Measurements from ENCODE around the gene RNF8. TPM values are rescaled to one million over a fixed set of nuclear protein-coding genes. Genes with fewer than 3 reads are reported as not detected.
"Not testable (repeated sequence)": the region's sequence is repeated elsewhere in the genome, so short reads cannot be mapped to it uniquely, and the experiment has no call there.

The RNF8 gene
- polyA plus RNA-seq, 1 donor: 31.0 TPM

- not testable (repeated sequence) for DNase-seq
Measured at GRCh38 chr6:37443216-37443542, 89.4 kb downstream of the RNF8 start.

Other genes with a start within 250 kb of the RNF8 start
- gene PIM1, start 183.8 kb upstream of the RNF8 start, polyA plus RNA-seq (ENCODE audit: insufficient read length): 21.1 TPM
- 15.2 TPM for gene TBC1D22B, start 96.2 kb upstream of the RNF8 start, polyA plus RNA-seq (ENCODE audit: insufficient read length)
- gene TMEM217, start 95.8 kb upstream of the RNF8 start, polyA plus RNA-seq (ENCODE audit: insufficient read length): 1.9 TPM
- gene CMTR1, start 79.2 kb downstream of the RNF8 start, polyA plus RNA-seq (ENCODE audit: insufficient read length): 53.8 TPM
- gene CCDC167, start 145.9 kb downstream of the RNF8 start, polyA plus RNA-seq (ENCODE audit: insufficient read length): 23.3 TPM

Measured in left kidney (tissue), 2 donors.